ENCODE data around the gene ANAPC10. TPM values are rescaled to one million over a fixed set of nuclear protein-coding genes. Genes with fewer than 3 reads are reported as not detected.

Gene ANAPC10
- total and polyA plus RNA-seq, 2 experiments from 2014 or later = 34.4 to 59.2 TPM

- TF ChIP-seq ZNF462 (CRISPR knock-in tag; IDR thresholded peaks at IDR 0.05) (no peak), NANOG (IDR thresholded peaks at IDR 0.05; ENCODE audit: borderline replicate concordance) (no peak), EZH2 (IDR thresholded peaks at IDR 0.05; ENCODE audit: low read depth, unreplicated experiment) (no peak), STAT1 (IDR thresholded peaks at IDR 0.05; ENCODE audit: unreplicated experiment) (no peak), JUNB (IDR thresholded peaks at IDR 0.05; ENCODE audit: unreplicated experiment) (no peak), CTCF (conservative IDR thresholded peaks at IDR 0.05; ENCODE audit: low read depth in 2 of 2) (no peak)
These were observed 28.6 kb downstream of the ANAPC10 start (continued) for GRCh38 chr4:145069361-145069760.

- Mint-ChIP-seq H3K4me1 (peaks cover 30% of the 10 kb centered on the region), H3K27ac (no peak overlapping the region), H3K27me3 (ENCODE audit: insufficient read depth, low read depth, poor library complexity) (no peaks in the 10 kb centered on the region), H3K9me3 (no peaks in the 10 kb centered on the region), H3K36me3 (ENCODE audit: low read depth) (peaks cover 13% of the 10 kb centered on the region; the same call in 2 of the 3 replicates), H3K4me3 (no peak overlapping the region)
- Histone ChIP-seq H3K79me2 (replicated peaks; ENCODE audit: insufficient read depth) (peaks cover 5% of the 10 kb centered on the region; the same call in 1 of the 2 replicates), H3F3A (replicated peaks; ENCODE audit: low read depth) (no peaks in the 10 kb centered on the region), H2AFZ (no peak overlapping the region), H3K27ac (ENCODE audit: low read depth) (no peak overlapping the region), H3K4me2 (no peak overlapping the region), H4K20me1 (replicated peaks; ENCODE audit: insufficient read depth) (peaks cover 3% of the 10 kb centered on the region; the same call in 1 of the 2 replicates), H3K36me3 (ENCODE audit: insufficient read depth) (no peaks in the 10 kb centered on the region), H3K4me3 (no peak overlapping the region), H3K9me2 (ENCODE audit: insufficient read depth) (no peaks in the 10 kb centered on the region), H3K4me1 (ENCODE audit: insufficient read depth) (peaks cover 25% of the 10 kb centered on the region), H3K27me3 (ENCODE audit: insufficient read depth) (no peaks in the 10 kb centered on the region)
- DNase-seq (ENCODE audit: low spot score) (peak; percentile 77), ATAC-seq (peak; percentile 89)
- TF ChIP-seq ZNF331 (CRISPR knock-in tag; IDR thresholded peaks at IDR 0.05; ENCODE audit: low read depth) (no peak), EZH2 (IDR thresholded peaks at IDR 0.05; ENCODE audit: low read depth, unreplicated experiment) (no peak), CTCF (conservative IDR thresholded peaks at IDR 0.05; ENCODE audit: low read depth in 2 of 2) (no peak), POLR2AphosphoS5 (IDR thresholded peaks at IDR 0.05; ENCODE audit: low read depth) (no peak), ETS1 (IDR thresholded peaks at IDR 0.05) (no peak), STAT1 (IDR thresholded peaks at IDR 0.05; ENCODE audit: unreplicated experiment) (no peak), JUNB (IDR thresholded peaks at IDR 0.05; ENCODE audit: unreplicated experiment) (no peak), CREB1 (CRISPR knock-in tag; IDR thresholded peaks at IDR 0.05; ENCODE audit: low read depth) (no peak)
These were observed 31.9 kb downstream of the ANAPC10 start for GRCh38 chr4:145066063-145066501.

Data from GM23338 (cell line).